ENCODE results near the gene ZNF423.

ZNF423 gene

DNA sequence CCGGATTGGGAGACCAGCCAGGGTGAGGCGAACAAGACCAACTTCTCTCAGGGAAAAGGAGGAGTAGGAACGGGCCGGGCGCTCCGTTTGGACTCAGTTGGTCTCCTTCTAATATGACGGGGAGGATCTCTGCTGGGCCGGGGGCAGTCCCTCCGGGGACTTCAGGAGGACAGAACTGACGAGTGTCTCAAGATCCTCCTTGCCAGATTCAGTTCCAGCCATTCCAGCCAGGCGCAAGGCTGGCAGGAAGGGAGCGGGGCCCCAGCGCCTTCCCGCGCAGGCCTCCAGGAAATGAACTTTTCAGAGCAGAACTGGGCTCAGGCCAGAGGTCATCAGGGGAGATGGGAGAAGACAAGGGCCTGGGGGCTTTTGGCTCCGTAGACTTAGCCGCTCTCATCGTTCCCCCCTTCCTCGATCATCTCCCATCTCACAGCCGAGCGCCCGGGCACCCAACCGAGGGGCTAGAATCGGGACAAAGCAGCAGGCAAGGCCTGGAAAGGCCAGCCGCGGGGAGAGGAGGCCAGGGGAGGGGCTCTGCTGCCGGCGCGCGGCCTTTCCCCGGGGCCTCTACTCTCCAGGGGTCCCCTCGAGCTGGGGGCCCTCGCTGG lies 1.6 kb downstream of the ZNF423 start:
- Histone ChIP-seq H2AFZ (ENCODE audit: low read length) (0 out of 2 replicates have a peak overlapping the region, but pooled peaks have one; percentile 56), H3F3A (ENCODE audit: insufficient read depth, low read length) (0 out of 2 replicates have a peak, but pooled peaks cover 7% of the 10 kb centered on the region), H3K36me3 (replicated peaks; ENCODE audit: insufficient read depth, low read length) (no peaks in the 10 kb centered on the region), H3K27me3 (replicated peaks; ENCODE audit: insufficient read depth, low read length) (peaks cover 53% of the 10 kb centered on the region), H3K4me1 (ENCODE audit: low read length) (peaks cover 11% of the 10 kb centered on the region), H3K9ac (ENCODE audit: low read length) (no peak overlapping the region), H3K4me3 (ENCODE audit: low read length) (peak overlapping the region; percentile 65; the same call in 1 of the 2 replicates), H3K9me2 (replicated peaks; ENCODE audit: insufficient read depth, low read length) (no peaks in the 10 kb centered on the region), H3K9me3 (replicated peaks; ENCODE audit: insufficient read depth, low read length) (no peaks in the 10 kb centered on the region), H4K20me1 (ENCODE audit: insufficient read depth, low read length) (no peaks in the 10 kb centered on the region), H3K79me2 (ENCODE audit: low read length) (no peaks in the 10 kb centered on the region), H3K4me2 (ENCODE audit: low read depth, low read length) (peak overlapping the region; percentile 83; the same call in 1 of the 2 replicates), H3K27ac (ENCODE audit: low read length) (no peak overlapping the region)
- DNase-seq: no peak
- TF ChIP-seq EZH2 (optimal IDR thresholded peaks at IDR 0.05; ENCODE audit: low read depth, low read length) (no peak), EZH2phosphoT487 (IDR thresholded peaks at IDR 0.05; ENCODE audit: low read length) (no peak)
- TF ChIP-seq, protein P1, sequence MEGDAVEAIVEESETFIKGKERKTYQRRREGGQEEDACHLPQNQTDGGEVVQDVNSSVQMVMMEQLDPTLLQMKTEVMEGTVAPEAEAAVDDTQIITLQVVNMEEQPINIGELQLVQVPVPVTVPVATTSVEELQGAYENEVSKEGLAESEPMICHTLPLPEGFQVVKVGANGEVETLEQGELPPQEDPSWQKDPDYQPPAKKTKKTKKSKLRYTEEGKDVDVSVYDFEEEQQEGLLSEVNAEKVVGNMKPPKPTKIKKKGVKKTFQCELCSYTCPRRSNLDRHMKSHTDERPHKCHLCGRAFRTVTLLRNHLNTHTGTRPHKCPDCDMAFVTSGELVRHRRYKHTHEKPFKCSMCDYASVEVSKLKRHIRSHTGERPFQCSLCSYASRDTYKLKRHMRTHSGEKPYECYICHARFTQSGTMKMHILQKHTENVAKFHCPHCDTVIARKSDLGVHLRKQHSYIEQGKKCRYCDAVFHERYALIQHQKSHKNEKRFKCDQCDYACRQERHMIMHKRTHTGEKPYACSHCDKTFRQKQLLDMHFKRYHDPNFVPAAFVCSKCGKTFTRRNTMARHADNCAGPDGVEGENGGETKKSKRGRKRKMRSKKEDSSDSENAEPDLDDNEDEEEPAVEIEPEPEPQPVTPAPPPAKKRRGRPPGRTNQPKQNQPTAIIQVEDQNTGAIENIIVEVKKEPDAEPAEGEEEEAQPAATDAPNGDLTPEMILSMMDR (IDR thresholded peaks at IDR 0.05; ENCODE audit: low read length): no peak

DNA sequence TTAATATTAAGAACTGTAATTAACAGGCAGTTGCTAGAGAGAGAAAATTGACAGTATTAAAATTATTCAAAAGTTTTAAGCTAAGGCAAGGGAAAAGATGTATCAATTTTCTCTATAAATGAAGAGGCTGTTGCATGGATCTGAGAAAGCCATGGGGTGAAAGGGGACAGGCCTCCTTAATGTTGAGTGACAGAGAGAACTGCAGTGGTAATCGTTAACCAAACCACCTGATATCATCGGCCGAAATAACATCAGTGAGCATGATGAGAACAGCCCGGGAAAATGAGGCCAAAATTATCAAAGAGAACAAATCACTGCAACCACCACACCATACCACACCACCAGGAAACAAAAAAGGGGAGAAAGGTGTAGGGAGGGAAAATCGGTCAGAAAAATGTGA lies 3.6 kb downstream of the ZNF423 start:
- Histone ChIP-seq H2AFZ (ENCODE audit: low read length) (no peak overlapping the region), H3K9ac (ENCODE audit: low read length) (no peak overlapping the region), H3K27ac (ENCODE audit: low read length) (no peak overlapping the region), H3K4me3 (ENCODE audit: low read length) (no peak overlapping the region), H3K79me2 (ENCODE audit: low read length) (no peaks in the 10 kb centered on the region), H3K4me2 (ENCODE audit: low read depth, low read length) (no peak overlapping the region), H3K36me3 (replicated peaks; ENCODE audit: insufficient read depth, low read length) (no peaks in the 10 kb centered on the region), H3K27me3 (replicated peaks; ENCODE audit: insufficient read depth, low read length) (peaks cover 38% of the 10 kb centered on the region), H4K20me1 (ENCODE audit: insufficient read depth, low read length) (no peaks in the 10 kb centered on the region), H3K9me2 (replicated peaks; ENCODE audit: insufficient read depth, low read length) (no peaks in the 10 kb centered on the region), H3K4me1 (ENCODE audit: low read length) (peaks cover 11% of the 10 kb centered on the region), H3F3A (ENCODE audit: insufficient read depth, low read length) (0 out of 2 replicates have a peak, but pooled peaks cover 7% of the 10 kb centered on the region), H3K9me3 (replicated peaks; ENCODE audit: insufficient read depth, low read length) (no peaks in the 10 kb centered on the region)
- TF ChIP-seq EZH2 (optimal IDR thresholded peaks at IDR 0.05; ENCODE audit: low read depth, low read length) (no peak), EZH2phosphoT487 (IDR thresholded peaks at IDR 0.05; ENCODE audit: low read length) (no peak)
- TF ChIP-seq, protein P1 (IDR thresholded peaks at IDR 0.05; ENCODE audit: low read length): no peak
- DNase-seq: no peak

DNA sequence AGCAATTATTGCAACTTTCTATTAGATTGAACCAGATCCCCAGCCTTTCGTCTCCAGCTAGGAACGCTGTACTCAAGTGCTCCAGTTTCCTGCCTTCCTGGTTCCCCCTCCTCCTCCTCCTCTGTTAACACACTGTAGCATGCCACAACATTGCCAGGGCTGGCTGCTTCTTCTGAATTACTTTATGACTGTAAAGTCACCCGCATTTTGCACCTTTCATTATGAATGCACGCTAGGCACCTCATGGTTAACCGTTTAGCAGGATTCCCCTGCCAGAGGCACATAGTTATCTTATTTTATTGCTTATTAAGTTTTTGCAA lies 4.5 kb downstream of the ZNF423 start:
- H3K4me2 ChIP-seq (ENCODE audit: low read depth, low read length): no peak overlapping the region

More for the DNA sequence above, 4.5 kb downstream of the ZNF423 start:
- Histone ChIP-seq H3K9me2 (replicated peaks; ENCODE audit: insufficient read depth, low read length) (no peaks in the 10 kb centered on the region), H4K20me1 (ENCODE audit: insufficient read depth, low read length) (no peaks in the 10 kb centered on the region), H3K9ac (ENCODE audit: low read length) (no peak overlapping the region), H3K36me3 (replicated peaks; ENCODE audit: insufficient read depth, low read length) (no peaks in the 10 kb centered on the region), H3K79me2 (ENCODE audit: low read length) (no peaks in the 10 kb centered on the region), H3F3A (ENCODE audit: insufficient read depth, low read length) (0 out of 2 replicates have a peak, but pooled peaks cover 7% of the 10 kb centered on the region), H2AFZ (ENCODE audit: low read length) (no peak overlapping the region), H3K9me3 (replicated peaks; ENCODE audit: insufficient read depth, low read length) (no peaks in the 10 kb centered on the region), H3K27ac (ENCODE audit: low read length) (no peak overlapping the region), H3K27me3 (replicated peaks; ENCODE audit: insufficient read depth, low read length) (peaks cover 38% of the 10 kb centered on the region), H3K4me3 (ENCODE audit: low read length) (no peak overlapping the region), H3K4me1 (ENCODE audit: low read length) (peaks cover 11% of the 10 kb centered on the region)
- TF ChIP-seq, protein P1 (IDR thresholded peaks at IDR 0.05; ENCODE audit: low read length): no peak
- TF ChIP-seq EZH2phosphoT487 (IDR thresholded peaks at IDR 0.05; ENCODE audit: low read length) (no peak), EZH2 (optimal IDR thresholded peaks at IDR 0.05; ENCODE audit: low read depth, low read length) (no peak)
- no peak for DNase-seq

Measured in MM.1S (cell line).